WTC11 (cell line): ENCODE data around the gene DYNLL2. TPM values are rescaled to one million over a fixed set of nuclear protein-coding genes. Genes with fewer than 3 reads are reported as not detected.

Experiments
- ATAC-seq: fragments of 200-7000 bp; cut with Tn5 transposase; 2 replicates; pipeline ENCODE4 v1.10.0; 2021; ENCODE audit warnings: mild to moderate bottlenecking, moderate library complexity
- CTCF ChIA-PET: fragments of 300-600 bp; sonication (Branson Sonifier 250); formaldehyde crosslinking; loops from one replicate; lab custom pipeline; 2021; ENCODE audit warnings: antibody characterized with exemption; lab: Charles Lee
- POLR2A ChIA-PET: fragments of 350-600 bp; sonication (Branson Sonifier 250); formaldehyde crosslinking; loops from one replicate; lab custom pipeline; 2021; ENCODE audit warnings: antibody characterized with exemption; lab: Charles Lee
- DNase-seq: peaks from one replicate; pipeline ENCODE4 v3.0.0; 2021; ENCODE audit warnings: low spot score
- H3K27ac Mint-ChIP-seq: 2 replicates; pipeline ENCODE4 v1.8.0; 2021; ENCODE audit warnings: mixed read lengths
- H3K27me3 Mint-ChIP-seq: 2 replicates; pipeline ENCODE4 v1.8.0; 2021; ENCODE audit warnings: low read depth, mild to moderate bottlenecking, moderate library complexity, mixed read lengths
- H3K36me3 Mint-ChIP-seq: 2 replicates; pipeline ENCODE4 v1.8.0; 2021; ENCODE audit warnings: mixed read lengths
- H3K4me1 Mint-ChIP-seq: 2 replicates; pipeline ENCODE4 v1.8.0; 2022; ENCODE audit warnings: mixed read lengths
- H3K4me3 Mint-ChIP-seq: 2 replicates; pipeline ENCODE4 v1.8.0; 2021; ENCODE audit warnings: mild to moderate bottlenecking, moderate library complexity, mixed read lengths
- H3K9me3 Mint-ChIP-seq: 2 replicates; pipeline ENCODE4 v1.8.0; 2021; ENCODE audit warnings: mixed read lengths
- ATF1 ChIP-seq: sonication (generic); formaldehyde crosslinking; IDR thresholded peaks from 2 replicates; pipeline ENCODE4 v1.8.1; 2023; ENCODE audit warnings: mild to moderate bottlenecking, moderate library complexity, missing genetic modification reagents
- CBFB ChIP-seq: sonication (generic); formaldehyde crosslinking; IDR thresholded peaks from 2 replicates; pipeline ENCODE4 v1.8.1; 2022; ENCODE audit warnings: mild to moderate bottlenecking, low read depth, missing genetic modification reagents
- CREM ChIP-seq: sonication (generic); formaldehyde crosslinking; IDR thresholded peaks from 2 replicates; pipeline ENCODE4 v1.8.1; 2022; ENCODE audit warnings: mild to moderate bottlenecking, missing genetic modification reagents, moderate library complexity
- ESRRA ChIP-seq: sonication (generic); formaldehyde crosslinking; IDR thresholded peaks from 2 replicates; pipeline ENCODE4 v1.8.1; 2022; ENCODE audit warnings: mild to moderate bottlenecking, missing genetic modification reagents, borderline replicate concordance
- ETV6 ChIP-seq: sonication (generic); formaldehyde crosslinking; IDR thresholded peaks from 2 replicates; pipeline ENCODE4 v1.8.1; 2022; ENCODE audit warnings: mild to moderate bottlenecking, missing genetic modification reagents
- GTF2I ChIP-seq: fragments of 250-450 bp; sonication (Bioruptor Pico); conservative IDR thresholded peaks from 2 replicates; pipeline ENCODE4 v1.4.0; 2021; ENCODE audit warnings: mild to moderate bottlenecking
- HMGA2 ChIP-seq: fragments of 250-450 bp; sonication (Bioruptor Pico); IDR thresholded peaks from 2 replicates; pipeline ENCODE4 v1.4.0; 2021; ENCODE audit warnings: mild to moderate bottlenecking, moderate library complexity
- MXD4 ChIP-seq: fragments of 250-450 bp; sonication (Bioruptor Pico); IDR thresholded peaks from 2 replicates; pipeline ENCODE4 v1.8.0; 2021; ENCODE audit warnings: mild to moderate bottlenecking, moderate library complexity, borderline replicate concordance
- NFATC4 ChIP-seq: fragments of 250-450 bp; sonication (Bioruptor Pico); IDR thresholded peaks from 2 replicates; pipeline ENCODE4 v1.9.0; 2021; ENCODE audit warnings: mild to moderate bottlenecking
- NR2C2 ChIP-seq: sonication (generic); formaldehyde crosslinking; IDR thresholded peaks from 2 replicates; pipeline ENCODE4 v1.8.0; 2022; ENCODE audit warnings: mild to moderate bottlenecking, missing genetic modification reagents
- NR3C1 ChIP-seq: sonication (generic); formaldehyde crosslinking; conservative IDR thresholded peaks from 2 replicates; pipeline ENCODE4 v1.8.1; 2023; ENCODE audit warnings: low read depth, mild to moderate bottlenecking, missing genetic modification reagents
- PRRX2 ChIP-seq: fragments of 250-450 bp; sonication (Bioruptor Pico); IDR thresholded peaks from 2 replicates; pipeline ENCODE4 v1.8.0; 2021; ENCODE audit warnings: mild to moderate bottlenecking
- TP53 ChIP-seq: sonication (generic); formaldehyde crosslinking; IDR thresholded peaks from 2 replicates; pipeline ENCODE4 v1.8.1; 2023; ENCODE audit warnings: mild to moderate bottlenecking, missing genetic modification reagents
- ZNF423 ChIP-seq: fragments of 250-450 bp; sonication (Bioruptor Pico); IDR thresholded peaks from 2 replicates; pipeline ENCODE4 v2.1.2; 2022; ENCODE audit warnings: mild to moderate bottlenecking, moderate library complexity
- ZNF671 ChIP-seq: fragments of 250-450 bp; sonication (Bioruptor Pico); IDR thresholded peaks from 2 replicates; pipeline ENCODE4 v1.8.0; 2021; ENCODE audit warnings: mild to moderate bottlenecking
- total RNA-seq: library from RNA; stranded (reverse); gene quantifications from 3 replicates; pipeline ENCODE4 v1.2.3, GENCODE V29; 2021
- TF ChIP-seq, protein P1 (sequence below): fragments of 250-450 bp; sonication (Bioruptor Pico); conservative IDR thresholded peaks from 2 replicates; pipeline ENCODE4 v1.9.0; 2021; ENCODE audit warnings: mild to moderate bottlenecking
- TF ChIP-seq, protein P2 (sequence below): sonication (generic); formaldehyde crosslinking; IDR thresholded peaks from 2 replicates; pipeline ENCODE4 v1.8.1; 2023; ENCODE audit warnings: mild to moderate bottlenecking, missing genetic modification reagents, moderate library complexity
- TF ChIP-seq, protein P3 (sequence below): fragments of 250-450 bp; sonication (Bioruptor Pico); IDR thresholded peaks from 2 replicates; pipeline ENCODE4 v1.9.0; 2021; ENCODE audit warnings: moderate library complexity, mild to moderate bottlenecking, inconsistent platforms, borderline replicate concordance
- TF ChIP-seq, protein P4 (sequence below): fragments of 250-450 bp; sonication (Bioruptor Pico); IDR thresholded peaks from 2 replicates; pipeline ENCODE4 v1.9.0; 2021; ENCODE audit warnings: mild to moderate bottlenecking
- TF ChIP-seq, protein P5 (sequence below): sonication (generic); formaldehyde crosslinking; conservative IDR thresholded peaks from 2 replicates; pipeline ENCODE4 v1.8.1; 2022; ENCODE audit warnings: mild to moderate bottlenecking, missing genetic modification reagents
- TF ChIP-seq, protein P6 (sequence below): fragments of 200-600 bp; IDR thresholded peaks from 2 replicates; pipeline ENCODE4 v1.8.0; 2022; ENCODE audit warnings: antibody characterized with exemption
- TF ChIP-seq, protein P7 (sequence below): sonication (generic); formaldehyde crosslinking; IDR thresholded peaks from 2 replicates; pipeline ENCODE4 v1.8.1; 2022; ENCODE audit warnings: mild to moderate bottlenecking, moderate library complexity, missing genetic modification reagents
- TF ChIP-seq, protein P8 (sequence below): sonication (generic); formaldehyde crosslinking; conservative IDR thresholded peaks from 2 replicates; pipeline ENCODE4 v1.8.1; 2023; ENCODE audit warnings: mild to moderate bottlenecking, low read depth, missing genetic modification reagents, moderate library complexity
- TF ChIP-seq, protein P9 (sequence below): sonication (generic); formaldehyde crosslinking; IDR thresholded peaks from 2 replicates; pipeline ENCODE4 v1.8.1; 2023; ENCODE audit warnings: mild to moderate bottlenecking, missing genetic modification reagents

DYNLL2 gene
- total RNA-seq, 1 experiment from 2014 or later: 34.6 TPM

DNA sequence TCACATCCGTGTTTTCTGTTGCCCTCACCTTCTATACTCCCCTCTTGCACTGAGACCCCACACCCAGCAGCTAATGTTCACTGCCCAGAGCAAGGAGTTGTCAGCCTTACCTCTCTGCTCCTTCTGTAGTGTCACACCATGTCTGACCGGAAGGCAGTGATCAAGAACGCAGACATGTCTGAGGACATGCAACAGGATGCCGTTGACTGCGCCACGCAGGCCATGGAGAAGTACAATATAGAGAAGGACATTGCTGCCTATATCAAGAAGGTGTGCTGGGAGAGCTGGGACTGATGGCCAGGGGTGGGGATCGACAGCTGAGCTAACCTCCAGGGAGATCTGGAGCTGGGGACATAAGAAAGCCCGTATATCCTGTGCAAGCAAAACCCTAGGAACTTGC lies 3.7 kb downstream of the DYNLL2 start:
- Mint-ChIP-seq H3K4me1 (peaks cover 26% of the 10 kb centered on the region), H3K4me3 (no peak overlapping the region), H3K27me3 (no peaks in the 10 kb centered on the region)

DNA sequence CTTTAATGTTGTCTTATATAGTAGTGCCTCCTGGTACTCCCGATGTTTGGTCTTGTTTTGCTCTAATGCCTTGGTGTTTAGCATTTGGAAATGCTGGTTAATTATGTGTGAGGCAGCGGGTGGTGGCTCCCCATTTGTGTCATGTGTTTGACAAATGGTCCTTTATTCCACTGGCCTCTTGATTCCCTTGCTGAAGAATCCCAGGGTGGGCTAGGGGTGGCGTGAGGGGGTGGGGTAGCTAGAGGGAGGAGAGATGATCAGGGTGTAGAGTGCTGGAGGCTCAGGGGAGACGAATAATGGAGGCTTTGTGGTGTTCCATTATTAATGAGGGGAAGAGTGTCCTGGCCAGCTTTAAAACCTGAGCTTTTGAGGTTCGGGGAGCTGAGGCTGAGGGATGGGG lies 5.4 kb downstream of the DYNLL2 start:
- H3K4me1 Mint-ChIP-seq: peaks cover 15% of the 10 kb centered on the region
- peaks cover 56% of the 10 kb centered on the region for H3K36me3 Mint-ChIP-seq
- POLR2A ChIA-PET: no interaction called here
- no peak overlapping the region for H3K4me3 Mint-ChIP-seq
- ATAC-seq (no peak), DNase-seq (no peak)
- H3K27ac Mint-ChIP-seq: no peak overlapping the region
- H3K27me3 Mint-ChIP-seq: no peaks in the 10 kb centered on the region
- H3K9me3 Mint-ChIP-seq: no peaks in the 10 kb centered on the region
- CTCF ChIA-PET: interaction anchor here (2.3 kb wide), 1 partner anchor 89 kb away, joined by 11 read pairs; no protein-coding TSS in a partner anchor
- TF ChIP-seq TP53 (no peak), ZNF423 (no peak), NR3C1 (CRISPR knock-in tag) (no peak), HMGA2 (no peak), GTF2I (CRISPR knock-in tag) (no peak), ESRRA (CRISPR knock-in tag) (no peak)
- TF ChIP-seq, protein P1, sequence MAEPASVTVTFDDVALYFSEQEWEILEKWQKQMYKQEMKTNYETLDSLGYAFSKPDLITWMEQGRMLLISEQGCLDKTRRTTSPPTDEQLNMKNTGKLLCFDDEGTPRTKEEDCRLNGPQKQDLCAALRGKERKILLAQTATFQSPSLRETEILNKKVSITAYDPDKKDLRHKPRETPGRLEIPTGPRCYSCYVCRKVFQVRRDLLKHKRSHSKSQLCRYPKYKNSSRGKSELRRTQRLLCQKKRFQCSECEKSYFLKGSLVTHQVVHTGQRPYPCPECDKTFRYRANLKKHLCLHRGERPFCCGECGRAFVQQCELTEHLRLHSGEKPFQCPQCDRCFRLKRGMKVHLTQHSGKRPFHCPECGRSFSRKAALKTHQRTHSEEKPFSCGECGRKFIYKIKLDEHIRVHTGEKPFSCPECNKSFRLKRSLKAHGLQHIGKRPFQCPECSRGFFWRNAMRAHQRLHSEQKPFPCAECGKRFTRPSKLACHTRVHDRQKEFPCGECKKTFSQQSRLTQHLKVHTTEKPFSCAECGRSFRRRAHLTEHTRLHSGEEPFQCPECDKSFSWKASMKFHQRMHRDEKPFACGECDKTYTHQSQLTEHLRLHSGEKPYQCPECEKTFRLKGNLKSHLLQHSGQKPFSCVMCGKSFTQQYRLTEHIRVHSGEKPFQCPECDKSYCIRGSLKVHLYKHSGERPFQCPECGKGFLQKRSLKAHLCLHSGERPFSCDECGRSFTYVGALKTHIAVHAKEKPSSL (CRISPR knock-in tag): no peak
- TF ChIP-seq, protein P2, sequence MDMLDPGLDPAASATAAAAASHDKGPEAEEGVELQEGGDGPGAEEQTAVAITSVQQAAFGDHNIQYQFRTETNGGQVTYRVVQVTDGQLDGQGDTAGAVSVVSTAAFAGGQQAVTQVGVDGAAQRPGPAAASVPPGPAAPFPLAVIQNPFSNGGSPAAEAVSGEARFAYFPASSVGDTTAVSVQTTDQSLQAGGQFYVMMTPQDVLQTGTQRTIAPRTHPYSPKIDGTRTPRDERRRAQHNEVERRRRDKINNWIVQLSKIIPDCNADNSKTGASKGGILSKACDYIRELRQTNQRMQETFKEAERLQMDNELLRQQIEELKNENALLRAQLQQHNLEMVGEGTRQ: no peak
- TF ChIP-seq, protein P3, sequence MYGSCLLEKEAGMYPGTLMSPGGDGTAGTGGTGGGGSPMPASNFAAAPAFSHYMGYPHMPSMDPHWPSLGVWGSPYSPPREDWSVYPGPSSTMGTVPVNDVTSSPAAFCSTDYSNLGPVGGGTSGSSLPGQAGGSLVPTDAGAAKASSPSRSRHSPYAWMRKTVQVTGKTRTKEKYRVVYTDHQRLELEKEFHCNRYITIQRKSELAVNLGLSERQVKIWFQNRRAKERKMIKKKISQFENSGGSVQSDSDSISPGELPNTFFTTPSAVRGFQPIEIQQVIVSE (CRISPR knock-in tag): no peak
- TF ChIP-seq, protein P4, sequence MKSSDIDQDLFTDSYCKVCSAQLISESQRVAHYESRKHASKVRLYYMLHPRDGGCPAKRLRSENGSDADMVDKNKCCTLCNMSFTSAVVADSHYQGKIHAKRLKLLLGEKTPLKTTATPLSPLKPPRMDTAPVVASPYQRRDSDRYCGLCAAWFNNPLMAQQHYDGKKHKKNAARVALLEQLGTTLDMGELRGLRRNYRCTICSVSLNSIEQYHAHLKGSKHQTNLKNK (CRISPR knock-in tag): no peak

More for the DNA sequence above, 3.7 kb downstream of the DYNLL2 start:
- Mint-ChIP-seq H3K36me3 (peaks cover 52% of the 10 kb centered on the region), H3K9me3 (no peaks in the 10 kb centered on the region), H3K27ac (peak overlapping the region; percentile 7; the same call in 1 of the 2 replicates)
- ATAC-seq (no peak), DNase-seq (no peak)
- CTCF ChIA-PET: interaction anchor here (2.3 kb wide), 1 partner anchor 87 kb away, joined by 11 read pairs; no protein-coding TSS in a partner anchor
- TF ChIP-seq ZNF671 (CRISPR knock-in tag): no peak
- TF ChIP-seq ATF1: no peak
- TF ChIP-seq, protein P5, sequence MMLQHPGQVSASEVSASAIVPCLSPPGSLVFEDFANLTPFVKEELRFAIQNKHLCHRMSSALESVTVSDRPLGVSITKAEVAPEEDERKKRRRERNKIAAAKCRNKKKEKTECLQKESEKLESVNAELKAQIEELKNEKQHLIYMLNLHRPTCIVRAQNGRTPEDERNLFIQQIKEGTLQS: no peak
- TF ChIP-seq ETV6 (CRISPR knock-in tag): no peak
- TF ChIP-seq, protein P6, sequence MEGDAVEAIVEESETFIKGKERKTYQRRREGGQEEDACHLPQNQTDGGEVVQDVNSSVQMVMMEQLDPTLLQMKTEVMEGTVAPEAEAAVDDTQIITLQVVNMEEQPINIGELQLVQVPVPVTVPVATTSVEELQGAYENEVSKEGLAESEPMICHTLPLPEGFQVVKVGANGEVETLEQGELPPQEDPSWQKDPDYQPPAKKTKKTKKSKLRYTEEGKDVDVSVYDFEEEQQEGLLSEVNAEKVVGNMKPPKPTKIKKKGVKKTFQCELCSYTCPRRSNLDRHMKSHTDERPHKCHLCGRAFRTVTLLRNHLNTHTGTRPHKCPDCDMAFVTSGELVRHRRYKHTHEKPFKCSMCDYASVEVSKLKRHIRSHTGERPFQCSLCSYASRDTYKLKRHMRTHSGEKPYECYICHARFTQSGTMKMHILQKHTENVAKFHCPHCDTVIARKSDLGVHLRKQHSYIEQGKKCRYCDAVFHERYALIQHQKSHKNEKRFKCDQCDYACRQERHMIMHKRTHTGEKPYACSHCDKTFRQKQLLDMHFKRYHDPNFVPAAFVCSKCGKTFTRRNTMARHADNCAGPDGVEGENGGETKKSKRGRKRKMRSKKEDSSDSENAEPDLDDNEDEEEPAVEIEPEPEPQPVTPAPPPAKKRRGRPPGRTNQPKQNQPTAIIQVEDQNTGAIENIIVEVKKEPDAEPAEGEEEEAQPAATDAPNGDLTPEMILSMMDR: no peak
- no peak for TF ChIP-seq NR2C2 (CRISPR knock-in tag)
- TF ChIP-seq, protein P7, sequence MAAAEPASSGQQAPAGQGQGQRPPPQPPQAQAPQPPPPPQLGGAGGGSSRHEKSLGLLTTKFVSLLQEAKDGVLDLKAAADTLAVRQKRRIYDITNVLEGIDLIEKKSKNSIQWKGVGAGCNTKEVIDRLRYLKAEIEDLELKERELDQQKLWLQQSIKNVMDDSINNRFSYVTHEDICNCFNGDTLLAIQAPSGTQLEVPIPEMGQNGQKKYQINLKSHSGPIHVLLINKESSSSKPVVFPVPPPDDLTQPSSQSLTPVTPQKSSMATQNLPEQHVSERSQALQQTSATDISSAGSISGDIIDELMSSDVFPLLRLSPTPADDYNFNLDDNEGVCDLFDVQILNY (CRISPR knock-in tag): no peak
- no peak for TF ChIP-seq NFATC4 (CRISPR knock-in tag)
- TF ChIP-seq TP53: no peak
- TF ChIP-seq MXD4: no peak
- no peak for TF ChIP-seq CBFB (CRISPR knock-in tag)
- TF ChIP-seq, protein P8, sequence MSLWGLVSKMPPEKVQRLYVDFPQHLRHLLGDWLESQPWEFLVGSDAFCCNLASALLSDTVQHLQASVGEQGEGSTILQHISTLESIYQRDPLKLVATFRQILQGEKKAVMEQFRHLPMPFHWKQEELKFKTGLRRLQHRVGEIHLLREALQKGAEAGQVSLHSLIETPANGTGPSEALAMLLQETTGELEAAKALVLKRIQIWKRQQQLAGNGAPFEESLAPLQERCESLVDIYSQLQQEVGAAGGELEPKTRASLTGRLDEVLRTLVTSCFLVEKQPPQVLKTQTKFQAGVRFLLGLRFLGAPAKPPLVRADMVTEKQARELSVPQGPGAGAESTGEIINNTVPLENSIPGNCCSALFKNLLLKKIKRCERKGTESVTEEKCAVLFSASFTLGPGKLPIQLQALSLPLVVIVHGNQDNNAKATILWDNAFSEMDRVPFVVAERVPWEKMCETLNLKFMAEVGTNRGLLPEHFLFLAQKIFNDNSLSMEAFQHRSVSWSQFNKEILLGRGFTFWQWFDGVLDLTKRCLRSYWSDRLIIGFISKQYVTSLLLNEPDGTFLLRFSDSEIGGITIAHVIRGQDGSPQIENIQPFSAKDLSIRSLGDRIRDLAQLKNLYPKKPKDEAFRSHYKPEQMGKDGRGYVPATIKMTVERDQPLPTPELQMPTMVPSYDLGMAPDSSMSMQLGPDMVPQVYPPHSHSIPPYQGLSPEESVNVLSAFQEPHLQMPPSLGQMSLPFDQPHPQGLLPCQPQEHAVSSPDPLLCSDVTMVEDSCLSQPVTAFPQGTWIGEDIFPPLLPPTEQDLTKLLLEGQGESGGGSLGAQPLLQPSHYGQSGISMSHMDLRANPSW (CRISPR knock-in tag): no peak
- no peak for TF ChIP-seq CREM (CRISPR knock-in tag)
- TF ChIP-seq PRRX2 (CRISPR knock-in tag): no peak
- TF ChIP-seq, protein P9, sequence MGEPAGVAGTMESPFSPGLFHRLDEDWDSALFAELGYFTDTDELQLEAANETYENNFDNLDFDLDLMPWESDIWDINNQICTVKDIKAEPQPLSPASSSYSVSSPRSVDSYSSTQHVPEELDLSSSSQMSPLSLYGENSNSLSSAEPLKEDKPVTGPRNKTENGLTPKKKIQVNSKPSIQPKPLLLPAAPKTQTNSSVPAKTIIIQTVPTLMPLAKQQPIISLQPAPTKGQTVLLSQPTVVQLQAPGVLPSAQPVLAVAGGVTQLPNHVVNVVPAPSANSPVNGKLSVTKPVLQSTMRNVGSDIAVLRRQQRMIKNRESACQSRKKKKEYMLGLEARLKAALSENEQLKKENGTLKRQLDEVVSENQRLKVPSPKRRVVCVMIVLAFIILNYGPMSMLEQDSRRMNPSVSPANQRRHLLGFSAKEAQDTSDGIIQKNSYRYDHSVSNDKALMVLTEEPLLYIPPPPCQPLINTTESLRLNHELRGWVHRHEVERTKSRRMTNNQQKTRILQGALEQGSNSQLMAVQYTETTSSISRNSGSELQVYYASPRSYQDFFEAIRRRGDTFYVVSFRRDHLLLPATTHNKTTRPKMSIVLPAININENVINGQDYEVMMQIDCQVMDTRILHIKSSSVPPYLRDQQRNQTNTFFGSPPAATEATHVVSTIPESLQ (CRISPR knock-in tag): no peak
- POLR2A ChIA-PET: interaction anchor here (1.9 kb wide), 1 partner anchor 80 kb away, joined by 5 read pairs; the partner anchor contains the start of gene SRSF1
